Epithelial cell of esophagus (primary cell): ENCODE data around the gene SRGAP3.

Experiments
- DNase-seq: peaks from one replicate; pipeline ENCODE4 v3.0.0; 2010; ENCODE audit warnings: low read depth
- H3K4me3 ChIP-seq: 2 replicates; pipeline ENCODE4 v1.5.1; 2011; ENCODE audit warnings: mild to moderate bottlenecking, low read length, control low read depth
- CTCF ChIP-seq: IDR thresholded peaks from 2 replicates; pipeline ENCODE4 v1.5.1; 2011; ENCODE audit warnings: low read depth, mild to moderate bottlenecking, low read length, control low read depth, inconsistent platforms; ENCODE audit not compliant: insufficient read depth; ENCODE audit errors: missing control alignments

The SRGAP3 gene

GRCh38 chr3:9157651-9158362 lies 91.6 kb downstream of the SRGAP3 start:
- no peak for DNase-seq
- TF ChIP-seq CTCF, result no peak
- no peak overlapping the region for H3K4me3 ChIP-seq

- no peak overlapping the region for H3K4me3 ChIP-seq
- DNase-seq, result no peak
- no peak for TF ChIP-seq CTCF
These were observed 92.8 kb downstream of the SRGAP3 start for GRCh38 chr3:9156604-9157003.

GRCh38 chr3:9155028-9155427 lies 94.4 kb downstream of the SRGAP3 start:
- no peak for TF ChIP-seq CTCF
- H3K4me3 ChIP-seq, result no peak overlapping the region
- DNase-seq, result no peak

GRCh38 chr3:9153904-9154619 lies 95.4 kb downstream of the SRGAP3 start:
- H3K4me3 ChIP-seq, result no peak overlapping the region
- no peak for TF ChIP-seq CTCF
- no peak for DNase-seq

GRCh38 chr3:9151240-9151639 lies 98.2 kb downstream of the SRGAP3 start:
- no peak for TF ChIP-seq CTCF
- DNase-seq, result peak; percentile 60
- H3K4me3 ChIP-seq, result no peak overlapping the region

GRCh38 chr3:9149566-9149965 lies 99.9 kb downstream of the SRGAP3 start:
- H3K4me3 ChIP-seq, result no peak overlapping the region
- TF ChIP-seq CTCF, result no peak
- peak; percentile 75 for DNase-seq
